T-helper 1 cell treated with Interleukin-12 subunit alpha and Interleukin-12 subunit beta and Interleukin-4 antibody, amounts not matched to agents 30 μg/mL and 1 μg/mL, for 36 hours (primary cell): ENCODE measurements around the gene CLEC16A.

ENCODE experiments used
- H3K27ac Mint-ChIP-seq: one replicate; pipeline ENCODE4 v1.8.0; 2021; ENCODE audit warnings: mild to moderate bottlenecking, mixed read lengths
- H3K27me3 Mint-ChIP-seq: one replicate; pipeline ENCODE4 v1.8.0; 2021; ENCODE audit warnings: low read depth, mixed read lengths
- H3K36me3 Mint-ChIP-seq: one replicate; pipeline ENCODE4 v1.8.0; 2021; ENCODE audit warnings: low read depth, mixed read lengths
- H3K4me1 Mint-ChIP-seq: one replicate; pipeline ENCODE4 v1.8.0; 2021; ENCODE audit warnings: low read depth, mixed read lengths
- H3K4me3 Mint-ChIP-seq: one replicate; pipeline ENCODE4 v1.8.0; 2021; ENCODE audit warnings: mild to moderate bottlenecking, moderate library complexity, mixed read lengths
- H3K9me3 Mint-ChIP-seq: one replicate; pipeline ENCODE4 v1.8.0; 2021; ENCODE audit warnings: mixed read lengths

CLEC16A gene

GRCh38 chr16:11128211-11129141, 184.1 kb downstream of the CLEC16A start:
- Mint-ChIP-seq H3K27me3 (no peaks in the 10 kb centered on the region), H3K27ac (peak overlapping the region; percentile 87), H3K4me1 (peaks cover 53% of the 10 kb centered on the region), H3K9me3 (no peaks in the 10 kb centered on the region), H3K36me3 (peaks cover 48% of the 10 kb centered on the region), H3K4me3 (peak overlapping the region; percentile 36)

GRCh38 chr16:11129378-11129781, 185.0 kb downstream of the CLEC16A start:
- H3K27ac Mint-ChIP-seq: peak overlapping the region; percentile 72
- H3K27me3 Mint-ChIP-seq: no peaks in the 10 kb centered on the region
- no peaks in the 10 kb centered on the region for H3K9me3 Mint-ChIP-seq
- peaks cover 51% of the 10 kb centered on the region for H3K4me1 Mint-ChIP-seq
- peaks cover 39% of the 10 kb centered on the region for H3K36me3 Mint-ChIP-seq
- no peak overlapping the region for H3K4me3 Mint-ChIP-seq

- Mint-ChIP-seq H3K27me3 (no peaks in the 10 kb centered on the region), H3K4me1 (peaks cover 52% of the 10 kb centered on the region), H3K9me3 (no peaks in the 10 kb centered on the region), H3K27ac (no peak overlapping the region), H3K36me3 (peaks cover 48% of the 10 kb centered on the region), H3K4me3 (no peak overlapping the region)
Measured at GRCh38 chr16:11130978-11131665, 186.8 kb downstream of the CLEC16A start.

- Mint-ChIP-seq H3K4me1 (peaks cover 52% of the 10 kb centered on the region), H3K36me3 (peaks cover 45% of the 10 kb centered on the region), H3K27ac (peak overlapping the region; percentile 43), H3K9me3 (no peaks in the 10 kb centered on the region), H3K27me3 (no peaks in the 10 kb centered on the region), H3K4me3 (no peak overlapping the region)
Measured at GRCh38 chr16:11131706-11132105, 187.3 kb downstream of the CLEC16A start.

GRCh38 chr16:11133344-11133943, 189.1 kb downstream of the CLEC16A start:
- peaks cover 57% of the 10 kb centered on the region for H3K4me1 Mint-ChIP-seq
- no peaks in the 10 kb centered on the region for H3K9me3 Mint-ChIP-seq
- H3K36me3 Mint-ChIP-seq: peaks cover 39% of the 10 kb centered on the region
- no peak overlapping the region for H3K4me3 Mint-ChIP-seq
- H3K27ac Mint-ChIP-seq: no peak overlapping the region
- H3K27me3 Mint-ChIP-seq: no peaks in the 10 kb centered on the region

GRCh38 chr16:11134722-11135463, 190.5 kb downstream of the CLEC16A start:
- Mint-ChIP-seq H3K36me3 (peaks cover 35% of the 10 kb centered on the region), H3K4me1 (peaks cover 62% of the 10 kb centered on the region), H3K27me3 (no peaks in the 10 kb centered on the region), H3K9me3 (no peaks in the 10 kb centered on the region), H3K27ac (no peak overlapping the region), H3K4me3 (no peak overlapping the region)

- Mint-ChIP-seq H3K4me3 (no peak overlapping the region), H3K4me1 (peaks cover 62% of the 10 kb centered on the region), H3K36me3 (peaks cover 33% of the 10 kb centered on the region), H3K27me3 (no peaks in the 10 kb centered on the region), H3K9me3 (no peaks in the 10 kb centered on the region), H3K27ac (no peak overlapping the region)
Measured at GRCh38 chr16:11135464-11135973, 191.2 kb downstream of the CLEC16A start.

- H3K9me3 Mint-ChIP-seq: no peaks in the 10 kb centered on the region
- peaks cover 29% of the 10 kb centered on the region for H3K36me3 Mint-ChIP-seq
- no peak overlapping the region for H3K27ac Mint-ChIP-seq
- H3K4me3 Mint-ChIP-seq: no peak overlapping the region
- peaks cover 58% of the 10 kb centered on the region for H3K4me1 Mint-ChIP-seq
- no peaks in the 10 kb centered on the region for H3K27me3 Mint-ChIP-seq
Measured at GRCh38 chr16:11136600-11136999, 192.2 kb downstream of the CLEC16A start.

- H3K4me3 Mint-ChIP-seq: no peak overlapping the region
Measured at GRCh38 chr16:11138022-11138768, 193.8 kb downstream of the CLEC16A start.

GRCh38 chr16:11138769-11139325, 194.5 kb downstream of the CLEC16A start:
- no peak overlapping the region for H3K4me3 Mint-ChIP-seq
- H3K27ac Mint-ChIP-seq: no peak overlapping the region
- no peaks in the 10 kb centered on the region for H3K9me3 Mint-ChIP-seq
- H3K27me3 Mint-ChIP-seq: no peaks in the 10 kb centered on the region
- H3K4me1 Mint-ChIP-seq: peaks cover 47% of the 10 kb centered on the region
- peaks cover 22% of the 10 kb centered on the region for H3K36me3 Mint-ChIP-seq

More at GRCh38 chr16:11138022-11138768, 193.8 kb downstream of the CLEC16A start:
- no peak overlapping the region for H3K27ac Mint-ChIP-seq
- H3K36me3 Mint-ChIP-seq: peaks cover 22% of the 10 kb centered on the region
- peaks cover 51% of the 10 kb centered on the region for H3K4me1 Mint-ChIP-seq
- no peaks in the 10 kb centered on the region for H3K9me3 Mint-ChIP-seq
- no peaks in the 10 kb centered on the region for H3K27me3 Mint-ChIP-seq

- peak overlapping the region; percentile 49 for H3K4me3 Mint-ChIP-seq
Measured at GRCh38 chr16:11139326-11140097, 195.1 kb downstream of the CLEC16A start.

GRCh38 chr16:11140098-11140375, 195.7 kb downstream of the CLEC16A start:
- peaks cover 19% of the 10 kb centered on the region for H3K36me3 Mint-ChIP-seq
- H3K27ac Mint-ChIP-seq: peak overlapping the region; percentile 71
- peak overlapping the region; percentile 49 for H3K4me3 Mint-ChIP-seq
- H3K9me3 Mint-ChIP-seq: no peaks in the 10 kb centered on the region
- no peaks in the 10 kb centered on the region for H3K27me3 Mint-ChIP-seq
- peaks cover 49% of the 10 kb centered on the region for H3K4me1 Mint-ChIP-seq

More at GRCh38 chr16:11139326-11140097, 195.1 kb downstream of the CLEC16A start:
- H3K36me3 Mint-ChIP-seq: peaks cover 22% of the 10 kb centered on the region
- H3K9me3 Mint-ChIP-seq: no peaks in the 10 kb centered on the region
- H3K4me1 Mint-ChIP-seq: peaks cover 49% of the 10 kb centered on the region
- H3K27ac Mint-ChIP-seq: peak overlapping the region; percentile 71
- H3K27me3 Mint-ChIP-seq: no peaks in the 10 kb centered on the region

- Mint-ChIP-seq H3K9me3 (no peaks in the 10 kb centered on the region), H3K27me3 (no peaks in the 10 kb centered on the region), H3K27ac (peak overlapping the region; percentile 71), H3K4me1 (peaks cover 49% of the 10 kb centered on the region), H3K36me3 (peaks cover 16% of the 10 kb centered on the region), H3K4me3 (no peak overlapping the region)
Measured at GRCh38 chr16:11140466-11140865, 196.1 kb downstream of the CLEC16A start.
